D721Med (cell line): ENCODE results near the gene WFIKKN2.

Experiments used
- DNase-seq: peaks from one replicate; pipeline ENCODE4 v3.0.0; 2011; ENCODE audit warnings: low spot score; ENCODE audit not compliant: insufficient read length
- FAIRE-seq: peaks from 2 replicates; lab custom pipeline; 2011; peaks lifted over from hg19 to GRCh38; lab: Jason Lieb, UNC
- CTCF ChIP-seq: IDR thresholded peaks from 2 replicates; pipeline ENCODE4 v1.5.1; 2012; ENCODE audit warnings: mild to moderate bottlenecking, control low read depth; ENCODE audit not compliant: insufficient read depth; ENCODE audit errors: missing control alignments

The WFIKKN2 gene

DNA sequence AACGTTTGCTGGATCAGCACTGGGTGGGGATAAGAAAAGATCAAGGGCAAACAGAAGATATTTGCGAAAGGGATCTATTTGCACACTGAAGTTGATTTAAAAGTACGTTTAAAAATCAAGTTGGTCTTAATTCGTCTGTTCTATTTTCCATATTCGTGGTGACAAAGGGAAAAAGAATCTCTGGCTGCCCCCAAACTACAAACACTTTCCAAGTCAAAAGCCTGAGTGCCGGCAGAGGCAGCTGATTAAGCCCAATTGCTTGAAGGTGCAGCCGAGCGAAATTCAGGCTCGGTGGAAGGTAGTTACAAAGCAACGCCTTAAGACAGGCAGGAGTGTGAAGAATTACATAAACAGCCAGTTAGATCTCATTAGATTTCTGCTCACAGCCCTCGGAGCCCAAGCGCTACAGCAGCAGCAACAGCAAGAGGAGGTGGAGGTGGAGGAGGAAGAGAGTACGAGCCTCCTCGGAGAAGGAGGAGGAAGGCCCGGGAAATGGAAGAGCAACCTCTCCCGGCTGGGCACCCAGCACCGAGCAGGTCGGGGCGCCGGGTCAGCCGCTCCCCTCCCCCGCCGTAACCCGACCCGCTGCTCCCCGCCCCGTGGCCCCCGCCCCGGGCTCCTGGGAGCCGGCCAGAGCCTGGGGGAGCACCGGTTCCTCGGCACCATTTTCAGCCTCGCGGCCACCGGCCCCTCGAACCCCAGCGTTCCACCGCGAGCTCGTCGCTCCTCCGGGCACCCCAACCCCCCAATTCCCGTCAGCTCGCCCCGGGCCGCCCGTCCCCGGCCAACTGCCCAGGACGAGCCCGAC, 29.9 kb downstream of the WFIKKN2 start:
- FAIRE-seq, result no peak
- TF ChIP-seq CTCF, result no peak
- DNase-seq, result no peak

- TF ChIP-seq CTCF, result no peak
- DNase-seq (no peak), FAIRE-seq (no peak)
Observed at GRCh38 chr17:50865868-50866260, 30.5 kb downstream of the WFIKKN2 start.

DNA sequence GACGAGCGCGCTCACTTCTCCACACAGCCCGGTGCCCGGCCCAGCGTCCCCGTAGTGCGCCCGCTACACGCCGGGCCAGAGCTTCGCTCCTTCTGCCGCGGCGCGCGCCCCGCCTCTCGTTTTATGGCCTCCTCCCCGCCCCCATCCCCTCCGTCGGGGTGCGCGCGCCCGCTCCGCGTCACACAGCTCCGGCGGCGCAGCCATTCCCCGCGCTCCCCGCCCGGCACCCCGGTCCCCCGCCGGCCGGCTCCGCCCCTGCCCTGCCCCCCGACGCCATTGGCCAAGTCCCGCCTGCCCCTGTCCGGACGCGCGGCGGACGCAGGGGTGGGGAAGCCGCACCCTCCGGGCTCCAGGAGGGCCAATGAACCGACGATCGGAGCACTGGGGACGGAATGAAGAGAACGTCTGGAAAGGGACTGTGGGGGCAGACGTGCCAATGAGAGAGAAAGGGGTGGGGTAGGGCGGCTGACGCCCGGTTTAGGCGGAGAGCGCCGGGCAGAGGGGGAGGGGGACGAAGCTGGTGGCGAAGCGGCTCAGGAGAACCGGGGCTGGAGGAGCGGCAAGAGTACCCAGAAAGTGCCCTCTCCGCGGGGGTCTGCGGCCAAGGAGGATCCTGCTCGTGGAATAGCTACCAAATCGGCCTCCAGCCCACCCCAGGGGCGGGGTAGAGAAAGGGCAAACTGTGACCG, 31.0 kb downstream of the WFIKKN2 start, which contains the start of gene TOB1:
TOB1 (minus strand) TSS at position 94 of the 689 bp plus-strand sequence. CDS start 2,337 bp downstream, outside the sequence.
- no peak for FAIRE-seq
- TF ChIP-seq CTCF, result no peak
- DNase-seq, result peak; percentile 45

DNA sequence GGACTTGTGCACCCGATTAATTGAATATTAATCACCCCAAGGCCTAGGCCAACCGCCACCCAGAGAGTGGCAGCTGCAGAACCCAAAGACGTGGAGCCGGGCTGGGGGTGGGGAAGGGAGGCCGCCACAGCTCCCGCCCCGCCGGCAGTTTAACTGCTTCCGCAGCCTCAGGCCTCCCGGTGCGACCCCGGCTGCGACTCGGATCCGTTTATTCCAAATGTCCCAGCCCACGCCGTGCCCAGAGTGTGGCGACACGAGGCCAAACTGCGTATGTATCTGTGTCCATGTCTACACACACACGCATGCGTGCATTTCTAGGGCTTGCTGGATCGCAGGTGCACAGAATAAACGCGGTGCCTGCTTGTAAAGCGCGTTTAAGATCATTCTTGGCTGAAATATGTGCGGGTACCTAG, 31.6 kb downstream of the WFIKKN2 start:
- no peak for DNase-seq
- no peak for TF ChIP-seq CTCF
- no peak for FAIRE-seq

GRCh38 chr17:50867363-50868139, 32.2 kb downstream of the WFIKKN2 start:
- DNase-seq, result peak; percentile 61
- no peak for TF ChIP-seq CTCF
- no peak for FAIRE-seq

DNA sequence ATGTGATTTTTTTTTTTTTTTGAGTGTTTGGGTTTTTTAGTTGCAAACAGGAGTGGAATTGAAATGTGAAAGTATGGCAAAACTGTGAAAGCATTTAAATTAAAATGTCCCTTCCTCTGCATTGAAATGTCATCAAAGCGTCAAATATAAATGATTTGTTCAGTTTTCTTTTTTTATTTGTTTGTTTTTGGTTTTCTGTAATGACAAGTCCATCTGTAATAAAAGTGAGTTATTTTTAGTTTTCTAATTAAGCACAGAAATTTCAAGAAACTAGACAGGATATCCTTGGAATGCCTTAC, 32.7 kb downstream of the WFIKKN2 start:
- FAIRE-seq (no peak), DNase-seq (no peak)
- no peak for TF ChIP-seq CTCF

- no peak for TF ChIP-seq CTCF
- no peak for FAIRE-seq
- no peak for DNase-seq
Observed at GRCh38 chr17:50868602-50869001, 33.2 kb downstream of the WFIKKN2 start.
